H9 (cell line): ENCODE measurements around the gene ATP13A1. TPM values are rescaled to one million over a fixed set of nuclear protein-coding genes. Genes with fewer than 3 reads are reported as not detected.

ENCODE experiments used
- DNase-seq: peaks from one replicate; pipeline ENCODE4 v3.0.0-alpha.2; 2017
- H2AFZ ChIP-seq: one replicate; pipeline ENCODE4 v1.6.1; 2013; ENCODE audit warnings: mild to moderate bottlenecking, low read length, control low read depth, moderate library complexity
- H2AK5ac ChIP-seq: 2 replicates; pipeline ENCODE4 v1.6.1; 2013; ENCODE audit warnings: low read length, control low read depth, mixed read lengths; ENCODE audit not compliant: insufficient read length
- H2BK120ac ChIP-seq: one replicate; pipeline ENCODE4 v1.6.1; 2013; ENCODE audit warnings: low read depth, mild to moderate bottlenecking, low read length, control low read depth, inconsistent platforms; ENCODE audit not compliant: poor library complexity, severe bottlenecking
- H2BK12ac ChIP-seq: 2 replicates; pipeline ENCODE4 v1.6.1; 2013; ENCODE audit warnings: low read length, control low read depth, mixed read lengths, low read depth; ENCODE audit not compliant: insufficient read length
- H2BK15ac ChIP-seq: 2 replicates; pipeline ENCODE4 v1.6.1; 2013; ENCODE audit warnings: low read depth, low read length, control low read depth
- H2BK20ac ChIP-seq: one replicate; pipeline ENCODE4 v1.6.1; 2013; ENCODE audit warnings: low read depth, mild to moderate bottlenecking, low read length, control low read depth, inconsistent platforms; ENCODE audit not compliant: poor library complexity, severe bottlenecking
- H2BK5ac ChIP-seq: 2 replicates; pipeline ENCODE4 v1.6.1; 2013; ENCODE audit warnings: low read length, control low read depth, mixed read lengths; ENCODE audit not compliant: insufficient read length
- H3K14ac ChIP-seq: 2 replicates; pipeline ENCODE4 v1.6.1; 2013; ENCODE audit warnings: low read length, control low read depth; ENCODE audit not compliant: insufficient read depth
- H3K18ac ChIP-seq: 2 replicates; pipeline ENCODE4 v1.6.1; 2013; ENCODE audit warnings: low read depth, mild to moderate bottlenecking, mixed read lengths, low read length, control low read depth; ENCODE audit not compliant: insufficient read length
- H3K23ac ChIP-seq: 2 replicates; pipeline ENCODE4 v1.6.1; 2013; ENCODE audit warnings: low read length, control low read depth, mixed read lengths, low read depth; ENCODE audit not compliant: insufficient read length
- H3K23me2 ChIP-seq: 2 replicates; pipeline ENCODE4 v1.6.1; 2013; ENCODE audit warnings: low read depth, mild to moderate bottlenecking, mixed read lengths, low read length, control low read depth; ENCODE audit not compliant: insufficient read length, poor library complexity, severe bottlenecking
- H3K27ac ChIP-seq: 2 replicates; pipeline ENCODE4 v1.5.1; 2013; ENCODE audit warnings: low read length, control low read depth, mixed read lengths, low read depth; ENCODE audit not compliant: insufficient read length
- H3K27me3 ChIP-seq: 2 replicates; pipeline ENCODE4 v1.6.1; 2013; ENCODE audit warnings: low read length, control low read depth, inconsistent platforms; ENCODE audit not compliant: insufficient read depth
- H3K4ac ChIP-seq: 2 replicates; pipeline ENCODE4 v1.6.1; 2013; ENCODE audit warnings: low read depth, mild to moderate bottlenecking, control low read depth, inconsistent platforms, low read length, moderate library complexity
- H3K4me1 ChIP-seq: 2 replicates; pipeline ENCODE4 v1.6.1; 2013; ENCODE audit warnings: low read length, control low read depth, inconsistent platforms; ENCODE audit not compliant: insufficient read depth
- H3K4me2 ChIP-seq: 2 replicates; pipeline ENCODE4 v1.6.1; 2013; ENCODE audit warnings: low read length, control low read depth, mixed read lengths; ENCODE audit not compliant: insufficient read length, insufficient read depth
- H3K56ac ChIP-seq: 2 replicates; pipeline ENCODE4 v1.6.1; 2013; ENCODE audit warnings: low read depth, mild to moderate bottlenecking, mixed read lengths, low read length, control low read depth; ENCODE audit not compliant: insufficient read length
- H3K79me1 ChIP-seq: 2 replicates; pipeline ENCODE4 v1.6.1; 2013; ENCODE audit warnings: low read depth, mild to moderate bottlenecking, moderate library complexity, low read length, control low read depth, inconsistent platforms; ENCODE audit not compliant: insufficient read depth, poor library complexity, severe bottlenecking
- H3K79me2 ChIP-seq: 2 replicates; pipeline ENCODE4 v1.6.1; 2013; ENCODE audit warnings: low read length, control low read depth, inconsistent platforms; ENCODE audit not compliant: insufficient read depth
- H3K9ac ChIP-seq: 2 replicates; pipeline ENCODE4 v1.6.1; 2013; ENCODE audit warnings: low read length, control low read depth, mixed read lengths; ENCODE audit not compliant: insufficient read length; ENCODE audit errors: extremely low read depth
- H3K9me3 ChIP-seq: one replicate; pipeline ENCODE4 v1.6.1; 2013; ENCODE audit warnings: low read depth, low read length, inconsistent platforms; ENCODE audit not compliant: control insufficient read depth
- H3T11ph ChIP-seq: one replicate; pipeline ENCODE4 v1.6.1; 2013; ENCODE audit warnings: mild to moderate bottlenecking, low read length, control low read depth, inconsistent platforms
- H4K20me1 ChIP-seq: one replicate; pipeline ENCODE4 v1.6.1; 2013; ENCODE audit not compliant: control insufficient read depth, insufficient read length, insufficient read depth
- H4K5ac ChIP-seq: 2 replicates; pipeline ENCODE4 v1.6.1; 2013; ENCODE audit warnings: low read depth, mild to moderate bottlenecking, mixed read lengths, low read length, control low read depth; ENCODE audit not compliant: insufficient read length
- H4K8ac ChIP-seq: replicated peaks from 2 replicates; pipeline ENCODE4 v1.6.1; 2013; ENCODE audit warnings: low read length, control low read depth, mixed read lengths, low read depth; ENCODE audit not compliant: insufficient read length
- H4K91ac ChIP-seq: 2 replicates; pipeline ENCODE4 v1.6.1; 2013; ENCODE audit warnings: low read depth, mild to moderate bottlenecking, moderate library complexity, mixed read lengths, low read length, control low read depth; ENCODE audit not compliant: insufficient read length
- H3K27ac Mint-ChIP-seq, 3 experiments: 2 replicates in 2 of 3; 3 replicates in 1 of 3; pipeline ENCODE4 v1.8.0; 2020 to 2021; ENCODE audit warnings: mixed read lengths in 3 of 3, mild to moderate bottlenecking in 1 of 3, moderate library complexity in 1 of 3
- H3K27me3 Mint-ChIP-seq: 2 replicates; pipeline ENCODE4 v1.8.0; 2021; ENCODE audit warnings: low read depth, mild to moderate bottlenecking, moderate library complexity, mixed read lengths
- H3K36me3 Mint-ChIP-seq, 3 experiments: 2 replicates in 2 of 3; 3 replicates in 1 of 3; pipeline ENCODE4 v1.8.0; 2020 to 2021; ENCODE audit warnings: low read depth in 3 of 3, mixed read lengths in 3 of 3; ENCODE audit not compliant: insufficient read depth in 1 of 3
- H3K4me1 Mint-ChIP-seq, 2 experiments: 2 replicates each; pipeline ENCODE4 v1.8.0; 2020; ENCODE audit warnings: mixed read lengths in 2 of 2
- H3K4me3 Mint-ChIP-seq, 2 experiments: 2 replicates in 1 of 2; 3 replicates in 1 of 2; pipeline ENCODE4 v1.8.0; 2020 to 2021; ENCODE audit warnings: mild to moderate bottlenecking in 2 of 2, mixed read lengths in 2 of 2, moderate library complexity in 1 of 2
- H3K9me3 Mint-ChIP-seq, 2 experiments: 2 replicates in 1 of 2; 3 replicates in 1 of 2; pipeline ENCODE4 v1.8.0; 2020; ENCODE audit warnings: mild to moderate bottlenecking in 2 of 2, mixed read lengths in 2 of 2, moderate library complexity in 1 of 2
- CTCF ChIP-seq: fragments of 200-600 bp; sonication (generic); conservative IDR thresholded peaks from 3 replicates; pipeline ENCODE4 v1.8.0; 2021; ENCODE audit warnings: antibody characterized with exemption, mild to moderate bottlenecking
- WGBS: extraction: QIAGEN DNeasy Blood & Tissue Kit; methylation state at CpG from one replicate; pipeline ENCODE4 v1.1.7; 2013; ENCODE audit warnings: missing lambda C conversion rate, low lambda C conversion rate, mixed read lengths; ENCODE audit not compliant: insufficient read length; ENCODE audit errors: extremely low coverage; 5-methylcytosine and 5-hydroxymethylcytosine counted together
- total RNA-seq: library from RNA; stranded (reverse); gene quantifications from 2 replicates; pipeline ENCODE4 v1.2.1, GENCODE V29; 2021

The ATP13A1 gene
- total RNA-seq, 1 experiment from 2014 or later = 67.8 TPM

- Histone ChIP-seq H3K23ac (no peak overlapping the region), H3K27me3 (no peaks in the 10 kb centered on the region), H2BK120ac (no peak overlapping the region), H3K4me2 (no peak overlapping the region), H3K4me1 (no peaks in the 10 kb centered on the region), H3T11ph (no peak overlapping the region), H4K91ac (no peak overlapping the region), H3K27ac (no peak overlapping the region), H3K56ac (no peak overlapping the region), H3K23me2 (no peaks in the 10 kb centered on the region), H3K9me3 (no peaks in the 10 kb centered on the region), H4K8ac (no peak overlapping the region), H3K14ac (no peak overlapping the region), H2AK5ac (no peak overlapping the region), H3K79me1 (no peaks in the 10 kb centered on the region), H3K4ac (no peak overlapping the region), H2BK12ac (no peak overlapping the region), H4K5ac (no peak overlapping the region), H2AFZ (no peak overlapping the region), H2BK5ac (no peak overlapping the region), H3K9ac (no peak overlapping the region), H3K79me2 (no peaks in the 10 kb centered on the region), H4K20me1 (no peaks in the 10 kb centered on the region), H3K18ac (no peak overlapping the region), H2BK15ac (no peak overlapping the region), H2BK20ac (no peak overlapping the region)
- Mint-ChIP-seq H3K27me3 (no peaks in the 10 kb centered on the region; the same call in 1 of the 2 replicates), H3K4me3 (no peak overlapping the region), H3K27ac (no peak overlapping the region), H3K9me3 (no peaks in the 10 kb centered on the region), H3K36me3 (peaks cover 45 to 94% (median 86%) of the 10 kb centered on the region in 3 experiments), H3K4me1 (no peaks in the 10 kb centered on the region)
- no peak for DNase-seq
- no peak for TF ChIP-seq CTCF
- no CpG with 5 or more reads among the region's 23 CpGs for WGBS
Measured at GRCh38 chr19:19653597-19654147, 9.8 kb downstream of the ATP13A1 start.
